Hepatocyte (in vitro differentiated cells): ENCODE data around the gene HPS5. TPM values are rescaled to one million over a fixed set of nuclear protein-coding genes. Genes with fewer than 3 reads are reported as not detected.

Experiments
- DNase-seq: peaks from one replicate; pipeline ENCODE4 v3.0.0-alpha.2; 2016; ENCODE audit warnings: low spot score
- H2AFZ ChIP-seq: fragments of 200-600 bp; sonication (generic); 2 replicates; pipeline ENCODE4 v1.6.0; 2016; ENCODE audit warnings: antibody characterized with exemption, mild to moderate bottlenecking
- H3K27ac ChIP-seq: fragments of 200-600 bp; sonication (generic); 2 replicates; pipeline ENCODE4 v1.5.1; 2016; ENCODE audit warnings: mild to moderate bottlenecking
- H3K27me3 ChIP-seq: fragments of 200-600 bp; sonication (generic); 2 replicates; pipeline ENCODE4 v1.6.1; 2016
- H3K36me3 ChIP-seq: fragments of 200-600 bp; sonication (generic); replicated peaks from 2 replicates; pipeline ENCODE4 v1.5.1; 2016; ENCODE audit warnings: low read depth; ENCODE audit not compliant: insufficient read depth
- H3K4me1 ChIP-seq: fragments of 200-600 bp; sonication (generic); 2 replicates; pipeline ENCODE4 v1.5.1; 2016; ENCODE audit warnings: mild to moderate bottlenecking, moderate library complexity; ENCODE audit not compliant: insufficient read depth
- H3K4me2 ChIP-seq: fragments of 200-600 bp; sonication (generic); 2 replicates; pipeline ENCODE4 v1.6.0; 2016
- H3K4me3 ChIP-seq: fragments of 200-600 bp; sonication (generic); 2 replicates; pipeline ENCODE4 v1.5.1; 2016; ENCODE audit warnings: mild to moderate bottlenecking
- H3K79me2 ChIP-seq: fragments of 200-600 bp; sonication (generic); 2 replicates; pipeline ENCODE4 v1.6.0; 2017; ENCODE audit warnings: mild to moderate bottlenecking
- H3K9me2 ChIP-seq: fragments of 200-600 bp; sonication (generic); replicated peaks from 2 replicates; pipeline ENCODE4 v1.6.0; 2017; ENCODE audit warnings: mild to moderate bottlenecking; ENCODE audit not compliant: insufficient read depth
- H3K9me3 ChIP-seq: fragments of 200-600 bp; sonication (generic); 2 replicates; pipeline ENCODE4 v1.5.1; 2016; ENCODE audit warnings: low read depth, mild to moderate bottlenecking
- H4K20me1 ChIP-seq: fragments of 200-600 bp; sonication (generic); 2 replicates; pipeline ENCODE4 v1.6.0; 2016; ENCODE audit warnings: mild to moderate bottlenecking; ENCODE audit not compliant: insufficient read depth, poor library complexity, severe bottlenecking
- CTCF ChIP-seq: fragments of 200-600 bp; sonication (generic); IDR thresholded peaks from 2 replicates; pipeline ENCODE4 v1.5.1; 2016; ENCODE audit warnings: antibody characterized with exemption, mild to moderate bottlenecking; ENCODE audit not compliant: poor library complexity
- EZH2 ChIP-seq: fragments of 200-600 bp; sonication (generic); IDR thresholded peaks from 2 replicates; pipeline ENCODE4 v1.6.1; 2016; ENCODE audit warnings: antibody characterized with exemption, mild to moderate bottlenecking, borderline replicate concordance
- EZH2phosphoT487 ChIP-seq: fragments of 200-600 bp; sonication (generic); IDR thresholded peaks from one replicate; pipeline ENCODE4 v1.6.1; 2018; ENCODE audit warnings: antibody characterized with exemption, mild to moderate bottlenecking, low read depth, moderate library complexity; ENCODE audit not compliant: unreplicated experiment, severe bottlenecking
- WGBS: methylation state at CpG from one replicate; pipeline ENCODE4 v1.1.6; 2016; ENCODE audit warnings: low lambda C conversion rate; ENCODE audit errors: missing lambda C conversion rate; 5-methylcytosine and 5-hydroxymethylcytosine counted together
- polyA plus RNA-seq: library from polyadenylated mRNA; unstranded; fragments of >200 nt; fragmentation: Nextera tagmentation; extraction: Ambion mirVana; gene quantifications from 2 replicates; pipeline ENCODE4 v1.2.1, GENCODE V29; 2016
- total RNA-seq: library from RNA; depleted of rRNA; stranded (reverse); fragments of >200 nt; gene quantifications from 2 replicates; pipeline ENCODE4 v1.2.3, GENCODE V29; 2014

The HPS5 gene
- total and polyA plus RNA-seq, 2 experiments from 2014 or later = 10.3 to 18.0 TPM

- Histone ChIP-seq H3K27me3 (no peaks in the 10 kb centered on the region), H3K4me2 (no peak overlapping the region), H3K9me3 (no peaks in the 10 kb centered on the region), H3K4me3 (no peak overlapping the region), H3K36me3 (peaks cover 6% of the 10 kb centered on the region), H3K27ac (no peak overlapping the region), H4K20me1 (no peaks in the 10 kb centered on the region), H3K4me1 (no peaks in the 10 kb centered on the region), H3K9me2 (no peaks in the 10 kb centered on the region), H2AFZ (no peak overlapping the region), H3K79me2 (no peaks in the 10 kb centered on the region)
- TF ChIP-seq CTCF (no peak), EZH2 (no peak), EZH2phosphoT487 (no peak)
- no peak for DNase-seq
- 97% methylated on average over 2 of the region's 2 CpGs for WGBS
Measured at GRCh38 chr11:18282626-18283025, 39.3 kb downstream of the HPS5 start.

- Histone ChIP-seq H3K4me3 (no peak overlapping the region), H3K27ac (no peak overlapping the region), H3K9me2 (no peaks in the 10 kb centered on the region), H3K36me3 (peaks cover 6% of the 10 kb centered on the region), H4K20me1 (no peaks in the 10 kb centered on the region), H3K79me2 (no peaks in the 10 kb centered on the region), H3K27me3 (no peaks in the 10 kb centered on the region), H2AFZ (no peak overlapping the region), H3K4me1 (no peaks in the 10 kb centered on the region), H3K9me3 (no peaks in the 10 kb centered on the region), H3K4me2 (no peak overlapping the region)
- WGBS = 96% methylated on average over 4 of the region's 4 CpGs
- DNase-seq = no peak
- TF ChIP-seq EZH2 (no peak), CTCF (no peak), EZH2phosphoT487 (no peak)
Measured at GRCh38 chr11:18280438-18281045, 41.4 kb downstream of the HPS5 start.

GRCh38 chr11:18277565-18278271, 44.2 kb downstream of the HPS5 start:
- H4K20me1 ChIP-seq = no peaks in the 10 kb centered on the region
- no peak overlapping the region for H3K4me2 ChIP-seq
- H3K79me2 ChIP-seq = no peaks in the 10 kb centered on the region
- H3K4me1 ChIP-seq = no peaks in the 10 kb centered on the region
- no peaks in the 10 kb centered on the region for H3K36me3 ChIP-seq
- H3K4me3 ChIP-seq = no peak overlapping the region
- no peaks in the 10 kb centered on the region for H3K27me3 ChIP-seq
- no peak for DNase-seq
- 89% methylated on average over 5 of the region's 5 CpGs for WGBS
- no peak for TF ChIP-seq EZH2
- no peak for TF ChIP-seq EZH2phosphoT487
- TF ChIP-seq CTCF = no peak
- H3K27ac ChIP-seq = peak overlapping the region; percentile 55
- no peaks in the 10 kb centered on the region for H3K9me2 ChIP-seq
- H3K9me3 ChIP-seq = no peaks in the 10 kb centered on the region
- H2AFZ ChIP-seq = no peak overlapping the region
